Fibroblast of lung (primary cell): ENCODE results near the gene BCAS3.

Experiments
- CTCF ChIP-seq, 2 donors: IDR thresholded peaks in 1 of 2; conservative IDR thresholded peaks in 1 of 2; 1 replicate in 1 of 2; 2 replicates in 1 of 2; pipeline ENCODE4 v1.5.1; 2011 to 2012; ENCODE audit warnings: low read length in 2 of 2, control low read depth in 1 of 2, inconsistent platforms in 1 of 2, low read depth in 1 of 2, mild to moderate bottlenecking in 1 of 2
- EZH2 ChIP-seq: IDR thresholded peaks from 2 replicates; pipeline ENCODE4 v1.5.1; 2012; ENCODE audit warnings: low read length, control low read depth, mild to moderate bottlenecking; ENCODE audit errors: missing control alignments

GRCh38 chr17:60941028-60941427 lies 263.4 kb downstream of the BCAS3 start:
- TF ChIP-seq CTCF (conservative IDR thresholded peaks at IDR 0.05 in 1 of 2, IDR thresholded peaks at IDR 0.05 in 1 of 2; ENCODE audit: low read depth in 1 of 2, low read length in 2 of 2) (no peak), EZH2 (no peak)
